Kidney (tissue), 14 donors: Measurements from ENCODE around the gene RHOC. TPM values are rescaled to one million over a fixed set of nuclear protein-coding genes. Genes with fewer than 3 reads are reported as not detected.

Experiments used
- DNase-seq, 5 donors: peaks; one replicate each; pipeline ENCODE4 v3.0.0-alpha.2; 2013 to 2020
- FAIRE-seq: peaks from 2 replicates; lab custom pipeline; 2012; peaks lifted over from hg19 to GRCh38; lab: Jason Lieb, UNC
- H3K27ac ChIP-seq, 2 donors: one replicate each; pipeline ENCODE4 v1.7.0; 2013; ENCODE audit warnings: low read depth in 2 of 2, low read length in 2 of 2, inconsistent platforms in 1 of 2
- H3K27me3 ChIP-seq: one replicate; pipeline ENCODE4 v1.7.1; 2013; ENCODE audit warnings: low read length, inconsistent platforms; ENCODE audit not compliant: control insufficient read depth, insufficient read depth
- H3K36me3 ChIP-seq, 3 donors: one replicate each; pipeline versions ENCODE4 v1.7.0 to v1.7.1; 2013; ENCODE audit warnings: low read length in 3 of 3, control low read depth in 1 of 3, inconsistent platforms in 1 of 3; ENCODE audit not compliant: insufficient read depth in 3 of 3, control insufficient read depth in 2 of 3
- H3K4me1 ChIP-seq, 3 donors: one replicate each; pipeline versions ENCODE4 v1.7.0 to v1.7.1; 2013; ENCODE audit warnings: low read length in 3 of 3, inconsistent platforms in 1 of 3, low read depth in 1 of 3; ENCODE audit not compliant: control insufficient read depth in 2 of 3, insufficient read depth in 2 of 3
- H3K4me3 ChIP-seq, 3 donors: one replicate each; pipeline versions ENCODE4 v1.7.0 to v1.8.1; 2013; ENCODE audit warnings: low read length in 3 of 3, control low read depth in 1 of 3, inconsistent platforms in 1 of 3
- H3K9ac ChIP-seq, 3 donors: one replicate each; pipeline versions ENCODE4 v1.7.0 to v1.7.1; 2013; ENCODE audit warnings: low read length in 3 of 3, control low read depth in 1 of 3, inconsistent platforms in 1 of 3
- H3K9me3 ChIP-seq, 3 donors: one replicate each; pipeline versions ENCODE4 v1.7.0 to v1.7.1; 2013; ENCODE audit warnings: low read length in 3 of 3, control low read depth in 1 of 3, inconsistent platforms in 1 of 3; ENCODE audit not compliant: control insufficient read depth in 2 of 3, insufficient read depth in 1 of 3
- CTCF ChIP-seq: IDR thresholded peaks from 3 replicates; pipeline ENCODE4 v1.5.1; 2012; ENCODE audit warnings: mild to moderate bottlenecking, moderate library complexity, borderline replicate concordance; ENCODE audit not compliant: insufficient read depth; ENCODE audit errors: extremely low read depth
- intact Hi-C: fragments of 100-400 bp; cut with DNase I; formaldehyde crosslinking; loops from one replicate; pipeline ENCODE4 v1.11.1; 2022
- polyA plus RNA-seq: library from polyadenylated mRNA; stranded (reverse); fragments of 350-450 nt; fragmentation: Illumina TruSeq; extraction: RNeasy Lipid Tissue Mini Kit (QIAGEN cat#74804); gene quantifications from one replicate; pipeline ENCODE4 v1.2.3, GENCODE V29; 2014; ENCODE audit warnings: low read depth, low replicate concordance; ENCODE audit not compliant: insufficient read depth
- total RNA-seq: library from RNA; stranded (reverse); fragmentation: NEBNext Ultra II Directional; extraction: Animal tissue kit (Norgen Biotek cat#: 25700); gene quantifications from one replicate; pipeline ENCODE4 v1.2.1, GENCODE V29; 2021
- donor health status: control.
- donor health status: control.
- donor health status: control.
- donor health status: control.
- donor health status: control.
- donor health status: DM: yes; HTN: yes; CAD: no.
- donor health status: Normal renal cell carcinoma (clear cell type).

RHOC gene
- total and polyA plus RNA-seq, 2 donors from 2014 or later, result 270 to 501 TPM

GRCh38 chr1:112719706-112720105 lies 12.8 kb upstream of the RHOC start:
- Histone ChIP-seq H3K9ac (no peak overlapping the region), H3K27me3 (peaks cover 2% of the 10 kb centered on the region), H3K4me1 (peaks cover 0 to 15% (median 5%) of the 10 kb centered on the region in 3 donors), H3K9me3 (no peaks in the 10 kb centered on the region), H3K36me3 (no peaks in the 10 kb centered on the region), H3K27ac (no peak overlapping the region), H3K4me3 (no peak overlapping the region)
- FAIRE-seq, result no peak
- intact Hi-C loops, result loop anchor here (5.0 to 10.0 kb wide), 2 partner anchors 88 to 325 kb away; no protein-coding TSS in a partner anchor
- DNase-seq, result no peak
- no peak for TF ChIP-seq CTCF

- H3K27me3 ChIP-seq, result peaks cover 2% of the 10 kb centered on the region
- H3K27ac ChIP-seq, result no peak overlapping the region
- peaks cover 0 to 21% (median 9%) of the 10 kb centered on the region in 3 donors for H3K4me1 ChIP-seq
- H3K9ac ChIP-seq, result no peak overlapping the region
- no peak for FAIRE-seq
- H3K36me3 ChIP-seq, result no peaks in the 10 kb centered on the region
- no peaks in the 10 kb centered on the region for H3K9me3 ChIP-seq
- TF ChIP-seq CTCF, result peak; percentile 94
- intact Hi-C loops, result loop anchor here (5.0 kb wide), 1 partner anchor 88 kb away; no protein-coding TSS in a partner anchor
- no peak overlapping the region for H3K4me3 ChIP-seq
- DNase-seq, result peak; percentile 82 to 91 (median 86)
Measured at GRCh38 chr1:112718691-112719418, 11.9 kb upstream of the RHOC start.

GRCh38 chr1:112717263-112717873 lies 10.4 kb upstream of the RHOC start:
- no peaks in the 10 kb centered on the region for H3K9me3 ChIP-seq
- FAIRE-seq (no peak), DNase-seq (no peak)
- H3K4me3 ChIP-seq, result no peak overlapping the region
- H3K36me3 ChIP-seq, result no peaks in the 10 kb centered on the region
- peaks cover 2% of the 10 kb centered on the region for H3K27me3 ChIP-seq
- H3K9ac ChIP-seq, result no peak overlapping the region
- H3K4me1 ChIP-seq, result peaks cover 0 to 25% (median 12%) of the 10 kb centered on the region in 3 donors
- intact Hi-C loops, result loop anchor here (5.0 kb wide), 1 partner anchor 90 kb away; no protein-coding TSS in a partner anchor
- no peak overlapping the region for H3K27ac ChIP-seq
- TF ChIP-seq CTCF, result no peak
